Measurements from ENCODE around the gene HRH3. TPM values are rescaled to one million over a fixed set of nuclear protein-coding genes. Genes with fewer than 3 reads are reported as not detected.

Gene HRH3
- total and polyA plus RNA-seq, 9 donors, result not detected

GRCh38 chr20:62259294-62259565, 39.2 kb upstream of the HRH3 start:
- Histone ChIP-seq H3K4me1 (ENCODE audit: insufficient read depth) (peaks cover 2% of the 10 kb centered on the region), H3K27me3 (no peaks in the 10 kb centered on the region), H3K36me3 (no peaks in the 10 kb centered on the region), H3K4me3 (no peak overlapping the region), H3K9me3 (no peaks in the 10 kb centered on the region), H3K27ac (no peak overlapping the region)
- intact Hi-C loops (cut with DNase I), result no loop called here
- WGBS, 3 donors, result 93 to 97% (median 96%) methylated on average over 8 of the region's 8 CpGs
- no peak for DNase-seq
- TF ChIP-seq POLR2A (IDR thresholded peaks at IDR 0.05) (no peak), CTCF (IDR thresholded peaks at IDR 0.05) (no peak), EP300 (IDR thresholded peaks at IDR 0.05) (no peak)

GRCh38 chr20:62258499-62259293, 38.6 kb upstream of the HRH3 start:
- no peaks in the 10 kb centered on the region for H3K27me3 ChIP-seq
- no peak overlapping the region for H3K27ac ChIP-seq
- intact Hi-C loops (cut with DNase I), result no loop called here
- no peaks in the 10 kb centered on the region for H3K9me3 ChIP-seq
- H3K4me1 ChIP-seq (ENCODE audit: insufficient read depth), result peaks cover 2% of the 10 kb centered on the region
- WGBS, 3 donors, result 59 to 69% (median 66%) methylated on average over 20 of the region's 20 CpGs
- DNase-seq, result peak in 2 of 5 donors; percentile 40 to 48
- no peaks in the 10 kb centered on the region for H3K36me3 ChIP-seq
- no peak overlapping the region for H3K4me3 ChIP-seq
- no peak for TF ChIP-seq CTCF (IDR thresholded peaks at IDR 0.05)
- TF ChIP-seq POLR2A (IDR thresholded peaks at IDR 0.05), result no peak
- TF ChIP-seq EP300 (IDR thresholded peaks at IDR 0.05), result no peak

GRCh38 chr20:62255976-62256375, 35.9 kb upstream of the HRH3 start:
- WGBS, 3 donors, result 93% methylated on average over 10 of the region's 10 CpGs
- H3K9me3 ChIP-seq, result no peaks in the 10 kb centered on the region
- TF ChIP-seq CTCF (IDR thresholded peaks at IDR 0.05) (no peak), EP300 (IDR thresholded peaks at IDR 0.05) (no peak), POLR2A (IDR thresholded peaks at IDR 0.05) (no peak)
- peaks cover 2% of the 10 kb centered on the region for H3K4me1 ChIP-seq (ENCODE audit: insufficient read depth)
- no peak overlapping the region for H3K27ac ChIP-seq
- H3K36me3 ChIP-seq, result no peaks in the 10 kb centered on the region
- H3K27me3 ChIP-seq, result no peaks in the 10 kb centered on the region
- DNase-seq, result no peak
- H3K4me3 ChIP-seq, result no peak overlapping the region
- intact Hi-C loops (cut with DNase I), result no loop called here

GRCh38 chr20:62254021-62254724, 34.1 kb upstream of the HRH3 start:
- no peak for TF ChIP-seq POLR2A (IDR thresholded peaks at IDR 0.05)
- no peak for TF ChIP-seq EP300 (IDR thresholded peaks at IDR 0.05)
- TF ChIP-seq CTCF (IDR thresholded peaks at IDR 0.05), result no peak

More at GRCh38 chr20:62254021-62254724, 34.1 kb upstream of the HRH3 start:
- peaks cover 2% of the 10 kb centered on the region for H3K4me1 ChIP-seq (ENCODE audit: insufficient read depth)
- H3K36me3 ChIP-seq, result no peaks in the 10 kb centered on the region
- intact Hi-C loops (cut with DNase I), result no loop called here
- no peaks in the 10 kb centered on the region for H3K27me3 ChIP-seq
- H3K4me3 ChIP-seq, result no peak overlapping the region
- H3K9me3 ChIP-seq, result no peaks in the 10 kb centered on the region
- no peak overlapping the region for H3K27ac ChIP-seq
- WGBS, 3 donors, result 81 to 86% (median 86%) methylated on average over 23 to 24 of the region's 24 CpGs
- DNase-seq, result no peak

All from ovary (tissue), 9 donors.